NCI-H1417 treated with DMSO at 0.1 percent for 48 hours (cell line): ENCODE data around the gene SLC28A1.
"Not testable (repeated sequence)": the region's sequence is repeated elsewhere in the genome, so short reads cannot be mapped to it uniquely, and the experiment has no call there.

Experiments
- DNase-seq: peaks from one replicate; lab custom pipeline; 2025; lab: John Stamatoyannopoulos, UW

The SLC28A1 gene, protein sequence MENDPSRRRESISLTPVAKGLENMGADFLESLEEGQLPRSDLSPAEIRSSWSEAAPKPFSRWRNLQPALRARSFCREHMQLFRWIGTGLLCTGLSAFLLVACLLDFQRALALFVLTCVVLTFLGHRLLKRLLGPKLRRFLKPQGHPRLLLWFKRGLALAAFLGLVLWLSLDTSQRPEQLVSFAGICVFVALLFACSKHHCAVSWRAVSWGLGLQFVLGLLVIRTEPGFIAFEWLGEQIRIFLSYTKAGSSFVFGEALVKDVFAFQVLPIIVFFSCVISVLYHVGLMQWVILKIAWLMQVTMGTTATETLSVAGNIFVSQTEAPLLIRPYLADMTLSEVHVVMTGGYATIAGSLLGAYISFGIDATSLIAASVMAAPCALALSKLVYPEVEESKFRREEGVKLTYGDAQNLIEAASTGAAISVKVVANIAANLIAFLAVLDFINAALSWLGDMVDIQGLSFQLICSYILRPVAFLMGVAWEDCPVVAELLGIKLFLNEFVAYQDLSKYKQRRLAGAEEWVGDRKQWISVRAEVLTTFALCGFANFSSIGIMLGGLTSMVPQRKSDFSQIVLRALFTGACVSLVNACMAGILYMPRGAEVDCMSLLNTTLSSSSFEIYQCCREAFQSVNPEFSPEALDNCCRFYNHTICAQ

DNA sequence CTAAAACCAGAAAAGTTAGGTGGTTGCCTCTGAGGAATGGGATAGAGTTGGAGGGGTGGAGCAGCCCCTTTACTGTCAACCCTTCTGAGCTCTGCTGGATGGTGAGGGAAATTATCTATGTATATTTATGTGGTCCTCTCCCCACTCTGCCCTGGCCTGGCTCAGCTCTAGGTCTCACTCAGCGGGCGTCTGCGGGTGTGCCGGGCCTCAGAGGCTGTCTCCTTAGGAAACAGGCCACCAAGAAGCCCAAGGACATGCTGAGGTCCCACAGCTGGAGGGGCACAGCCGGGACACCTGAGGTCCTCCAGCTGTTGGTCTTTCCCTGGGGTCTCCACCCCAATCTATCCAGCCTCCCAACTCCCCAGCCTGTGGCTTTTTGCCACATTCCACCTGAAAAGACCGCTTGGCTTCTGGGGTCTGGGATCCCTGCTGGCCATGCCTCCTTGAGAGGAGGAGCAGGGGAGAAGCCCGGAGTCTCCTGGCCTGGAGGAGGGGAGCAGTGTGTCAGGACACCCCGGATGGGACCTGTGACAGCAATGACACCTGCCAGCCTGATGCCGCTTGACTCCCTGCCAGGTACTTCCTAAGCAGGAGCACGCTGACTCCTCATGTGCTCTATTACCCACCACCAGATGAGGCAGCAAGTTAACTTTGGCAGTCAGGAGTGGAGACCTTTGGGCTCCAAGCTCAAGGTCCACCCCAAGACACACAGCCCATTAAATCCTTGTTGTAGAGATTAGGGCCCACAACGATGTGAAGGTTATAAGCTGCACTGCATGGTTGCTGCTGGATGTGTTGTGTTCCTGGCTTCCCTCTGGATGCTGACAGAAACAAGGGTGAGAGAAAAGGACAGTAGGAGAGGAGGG, at the start of gene SLC28A1:
TSS of gene SLC28A1 (plus strand) at position 747 of the 866 bp plus-strand sequence. CDS start 3,099 bp downstream, outside the sequence.
- no peak for DNase-seq

DNA sequence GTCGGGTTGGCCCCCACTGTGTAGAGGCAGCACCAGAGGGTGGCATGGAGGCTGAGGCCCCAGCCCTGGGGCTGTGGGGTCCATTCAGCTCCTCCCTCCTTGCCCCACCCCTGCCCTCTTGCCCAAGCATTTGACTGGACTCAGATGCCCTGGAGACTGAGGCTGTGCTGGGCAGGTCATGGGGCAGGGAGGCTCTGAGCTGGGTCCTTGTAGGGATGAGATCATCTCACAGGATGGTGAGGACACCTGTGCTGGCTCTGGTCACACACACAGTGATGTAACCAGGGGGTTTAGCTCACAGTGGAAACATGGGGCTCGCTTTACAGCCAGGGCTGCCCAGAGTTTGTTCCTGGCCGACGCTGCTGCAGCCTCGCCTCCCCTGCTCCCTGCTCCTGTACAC, 49.5 kb upstream of the SLC28A1 start:
- DNase-seq: no peak

DNA sequence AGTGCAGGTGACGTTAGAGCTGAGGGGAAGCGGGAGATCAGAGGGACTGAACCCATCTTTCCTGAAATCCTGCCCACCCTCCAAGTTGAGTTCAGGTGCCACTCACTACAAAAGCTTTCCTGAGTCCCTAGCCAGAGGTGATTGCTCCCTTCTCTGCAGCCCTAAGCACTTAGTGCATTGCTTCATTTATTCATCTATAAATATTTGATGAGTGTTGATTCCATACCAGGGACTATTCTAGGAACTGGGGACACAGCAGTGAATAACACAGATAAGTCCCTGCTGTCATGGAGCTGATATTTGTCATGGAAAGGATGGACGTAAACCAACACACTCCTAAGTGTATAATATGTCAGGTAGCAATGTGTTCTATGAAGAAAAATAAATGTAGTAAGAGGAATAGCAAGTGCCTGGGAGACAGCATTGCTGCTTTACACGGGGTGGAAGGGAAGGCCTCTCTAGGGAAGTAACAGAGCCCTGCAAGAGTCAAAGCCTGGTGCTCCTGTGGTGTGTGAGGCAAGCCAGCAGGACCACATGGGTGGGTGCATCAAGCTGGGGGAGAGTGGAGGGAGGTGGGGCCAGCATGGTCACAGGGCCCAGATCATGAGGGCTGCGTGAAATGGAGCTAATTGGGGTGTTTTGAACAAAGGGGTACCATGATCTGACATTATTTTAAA, 48.7 kb upstream of the SLC28A1 start:
- no peak for DNase-seq

DNA sequence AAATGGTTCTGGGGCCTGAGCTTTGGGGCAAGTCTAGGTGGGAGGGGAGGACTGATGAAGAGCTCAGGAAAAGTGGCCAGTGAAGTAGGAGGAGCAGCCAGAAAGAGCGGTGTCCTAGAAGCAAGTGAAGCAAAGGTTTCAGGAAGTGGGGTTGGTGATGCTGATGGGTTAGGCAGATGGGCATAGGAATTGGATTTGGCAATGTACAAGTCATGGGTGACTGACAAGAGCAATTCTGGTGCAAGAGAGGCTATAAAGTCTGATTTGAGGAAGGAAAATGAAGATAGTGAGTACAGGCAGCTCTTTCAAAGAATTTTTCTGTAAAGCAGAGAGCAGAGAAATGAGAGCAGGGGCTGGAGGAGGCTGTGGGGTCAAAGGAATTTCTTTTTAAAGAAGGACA, 47.6 kb upstream of the SLC28A1 start:
- no peak for DNase-seq

DNA sequence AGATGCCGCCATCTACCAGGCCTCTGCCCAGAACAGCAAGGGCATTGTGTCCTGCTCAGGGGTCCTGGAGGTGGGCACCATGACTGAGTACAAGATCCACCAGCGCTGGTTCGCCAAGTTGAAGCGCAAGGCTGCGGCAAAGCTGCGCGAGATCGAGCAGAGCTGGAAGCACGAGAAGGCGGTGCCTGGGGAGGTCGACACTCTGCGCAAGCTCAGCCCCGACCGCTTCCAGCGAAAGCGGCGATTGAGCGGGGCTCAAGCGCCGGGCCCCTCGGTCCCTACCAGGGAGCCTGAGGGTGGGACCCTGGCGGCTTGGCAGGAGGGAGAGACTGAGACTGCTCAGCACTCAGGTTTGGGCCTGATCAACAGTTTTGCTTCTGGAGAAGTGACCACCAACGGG, 44.7 kb upstream of the SLC28A1 start:
- DNase-seq: no peak

DNA sequence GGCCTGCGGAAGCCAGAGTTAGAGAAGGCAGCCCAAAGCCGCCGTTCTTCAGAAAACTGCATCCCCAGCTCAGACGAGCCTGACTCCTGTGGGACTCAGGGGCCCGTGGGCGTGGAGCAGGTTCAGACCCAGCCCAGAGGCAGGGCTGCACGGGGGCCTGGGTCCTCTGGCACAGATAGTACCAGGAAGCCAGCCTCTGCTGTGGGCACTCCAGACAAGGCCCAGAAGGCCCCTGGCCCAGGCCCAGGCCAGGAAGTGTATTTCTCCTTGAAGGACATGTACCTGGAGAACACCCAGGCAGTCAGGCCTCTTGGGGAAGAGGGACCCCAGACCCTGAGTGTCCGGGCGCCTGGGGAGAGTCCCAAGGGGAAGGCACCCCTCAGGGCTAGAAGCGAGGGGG, 44.2 kb upstream of the SLC28A1 start:
- no peak for DNase-seq

DNA sequence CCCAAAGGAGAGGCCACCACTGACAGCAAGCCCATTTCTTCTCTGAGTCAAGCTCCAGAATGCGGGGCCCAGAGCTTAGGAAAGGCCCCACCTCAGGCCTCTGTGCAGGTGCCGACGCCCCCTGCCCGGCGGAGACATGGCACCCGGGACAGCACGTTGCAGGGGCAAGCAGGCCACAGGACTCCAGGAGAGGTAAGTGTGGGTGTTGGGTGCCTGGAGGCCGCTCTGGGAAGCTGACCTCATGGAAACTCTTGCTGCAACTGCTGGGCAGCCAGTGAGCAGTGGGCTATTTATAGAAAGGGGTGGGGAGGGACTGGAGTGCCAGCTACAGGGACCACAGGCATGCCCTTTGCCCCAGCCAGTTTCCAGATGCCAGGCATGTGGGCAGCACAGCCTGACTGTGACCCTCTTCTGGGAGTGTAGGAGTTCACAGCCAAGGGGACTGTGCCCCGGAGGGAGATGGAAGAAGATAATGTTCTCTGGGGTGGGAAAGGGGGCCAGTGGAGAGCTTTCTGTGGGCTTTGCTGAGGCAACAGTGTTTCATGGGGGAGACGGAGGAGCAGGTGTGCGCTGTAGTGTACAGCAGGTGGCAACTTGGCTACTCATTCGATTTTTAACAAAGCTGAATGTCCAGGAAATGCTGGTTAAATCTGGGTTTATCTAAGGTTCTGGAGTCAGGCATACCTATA, 43.6 kb upstream of the SLC28A1 start:
- no peak for DNase-seq

DNA sequence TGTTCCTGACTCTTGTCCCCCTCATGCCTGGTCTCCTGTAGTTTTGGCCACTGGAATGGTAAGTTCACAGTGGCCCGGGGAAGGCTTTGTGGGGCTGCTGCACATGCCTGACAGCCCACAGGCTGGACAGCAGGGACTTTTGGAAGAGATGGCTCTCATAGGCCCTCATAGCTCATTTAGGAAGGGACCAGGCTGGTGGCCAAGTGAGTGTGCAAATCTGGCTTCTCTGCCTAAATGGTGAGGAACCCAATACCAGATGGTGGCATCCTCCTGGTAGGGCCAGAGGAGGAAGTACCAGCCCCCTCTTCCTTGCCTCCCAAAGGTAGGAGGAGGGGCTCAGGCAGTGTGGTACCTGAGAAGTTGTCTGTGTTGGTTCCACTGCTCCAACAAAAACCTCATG, 41.7 kb upstream of the SLC28A1 start:
- DNase-seq: no peak

DNA sequence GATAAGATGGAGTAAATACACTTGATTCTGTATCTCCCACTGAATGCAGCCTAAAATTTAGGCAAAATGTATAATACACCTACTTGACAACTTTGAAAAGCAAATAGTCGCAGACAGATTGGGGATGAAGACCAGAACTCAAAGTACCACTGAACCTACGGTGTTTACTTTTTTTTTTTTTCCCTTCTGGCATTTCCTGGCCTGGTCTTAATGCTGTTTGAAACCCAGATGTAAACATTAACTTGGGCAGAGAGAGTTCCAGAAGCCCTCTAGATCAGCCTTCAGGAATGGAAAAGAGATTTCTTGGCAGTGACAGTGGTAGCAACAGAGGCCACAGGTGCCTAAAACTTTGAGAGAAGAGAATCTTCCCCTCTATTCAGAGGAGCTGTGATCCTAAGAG, 39.5 kb upstream of the SLC28A1 start:
- no peak for DNase-seq

DNA sequence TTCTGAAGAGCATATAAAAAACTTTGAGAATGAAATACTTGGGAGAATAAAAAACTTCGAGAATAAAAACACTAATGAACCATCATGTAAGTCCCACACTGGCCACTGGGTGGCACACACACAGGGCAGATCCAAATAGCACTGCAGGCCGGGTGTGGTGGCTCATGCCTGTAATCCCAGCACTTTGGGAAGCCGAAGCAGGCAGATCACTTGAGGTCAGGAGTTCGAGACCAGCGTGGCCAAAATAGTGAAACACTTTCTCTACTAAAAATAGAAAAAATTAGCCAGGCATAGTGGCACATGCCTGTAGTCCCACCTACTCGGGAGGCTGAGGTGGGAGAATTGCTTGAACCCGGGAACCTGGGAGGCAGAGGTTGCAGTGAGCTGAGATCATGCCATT, 38.8 kb upstream of the SLC28A1 start:
- DNase-seq: not testable (repeated sequence)

DNA sequence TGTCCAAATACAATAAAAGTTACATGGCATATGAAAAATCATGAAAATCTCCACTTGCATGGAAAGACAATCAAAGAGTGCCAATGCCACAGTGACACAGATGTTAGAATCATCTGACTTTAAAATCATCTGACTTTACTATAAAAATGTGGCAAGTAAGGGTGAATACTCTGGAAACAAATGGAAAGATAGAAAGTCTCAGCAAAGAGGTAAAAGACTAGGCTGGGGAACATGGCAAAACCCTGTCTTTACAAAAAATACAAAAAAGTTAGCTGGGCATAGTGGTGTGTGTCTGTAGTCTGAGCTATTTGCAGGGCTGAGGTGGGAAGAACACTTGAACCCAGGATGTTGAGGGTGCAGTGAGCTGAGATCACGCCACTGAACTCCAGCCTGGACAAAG, 38.2 kb upstream of the SLC28A1 start:
- DNase-seq: no peak

DNA sequence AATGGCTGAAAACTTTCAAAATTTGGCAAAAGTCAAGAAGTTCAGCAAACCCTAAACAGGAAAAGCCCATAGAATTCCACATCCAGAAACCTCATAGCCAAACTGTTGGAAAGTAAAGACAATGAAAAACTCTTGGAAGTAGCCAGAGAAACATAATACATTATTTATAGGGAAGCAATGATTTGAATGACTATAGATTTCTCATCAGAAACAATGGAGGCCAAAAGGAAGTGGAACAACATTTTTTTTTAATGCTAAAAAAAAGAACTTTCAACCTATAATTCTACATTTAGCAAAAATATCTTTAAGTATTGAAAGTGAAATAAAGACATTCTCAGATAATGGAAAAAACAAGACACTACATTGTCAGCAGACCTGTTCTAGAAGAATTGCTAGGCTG, 37.1 kb upstream of the SLC28A1 start:
- DNase-seq: no peak

DNA sequence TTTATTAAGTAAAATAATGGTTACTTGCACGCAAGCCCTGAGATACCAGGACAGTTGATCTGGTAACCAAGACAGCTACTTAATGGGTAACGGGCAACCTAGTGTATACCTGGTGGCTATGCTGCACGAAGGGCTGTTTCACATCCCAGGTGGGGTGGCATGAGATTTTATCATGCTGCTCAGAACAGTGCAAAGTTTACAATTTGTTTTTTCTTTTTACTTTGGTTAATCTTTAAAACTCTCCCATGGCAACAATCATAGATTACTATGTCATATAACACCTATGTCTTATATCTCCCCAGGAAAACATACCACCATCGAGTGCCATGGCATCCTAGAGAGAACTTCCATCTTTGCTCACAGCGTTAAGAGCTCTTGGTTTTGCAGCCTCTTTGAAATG, 32.2 kb upstream of the SLC28A1 start:
- DNase-seq: no peak

DNA sequence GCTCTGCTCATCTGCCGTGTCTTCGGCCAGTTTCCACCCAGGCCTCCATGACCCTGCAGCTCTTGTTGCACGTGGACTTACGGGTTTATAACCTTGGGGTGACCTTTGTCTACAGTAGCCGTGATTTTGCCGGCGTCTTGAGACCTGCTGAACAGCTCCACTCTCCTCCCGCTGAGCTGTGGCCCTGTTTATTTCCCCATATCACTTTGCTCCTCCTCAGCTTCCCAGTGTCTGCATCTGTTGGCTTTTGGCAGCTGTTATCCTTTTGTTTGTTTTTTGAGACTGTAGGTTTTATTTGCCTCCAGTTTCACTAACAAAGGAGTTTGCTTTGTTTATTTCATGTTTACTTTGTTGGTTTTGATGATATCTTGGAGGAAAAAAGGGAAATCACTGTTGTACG, 29.3 kb upstream of the SLC28A1 start:
- DNase-seq: no peak

DNA sequence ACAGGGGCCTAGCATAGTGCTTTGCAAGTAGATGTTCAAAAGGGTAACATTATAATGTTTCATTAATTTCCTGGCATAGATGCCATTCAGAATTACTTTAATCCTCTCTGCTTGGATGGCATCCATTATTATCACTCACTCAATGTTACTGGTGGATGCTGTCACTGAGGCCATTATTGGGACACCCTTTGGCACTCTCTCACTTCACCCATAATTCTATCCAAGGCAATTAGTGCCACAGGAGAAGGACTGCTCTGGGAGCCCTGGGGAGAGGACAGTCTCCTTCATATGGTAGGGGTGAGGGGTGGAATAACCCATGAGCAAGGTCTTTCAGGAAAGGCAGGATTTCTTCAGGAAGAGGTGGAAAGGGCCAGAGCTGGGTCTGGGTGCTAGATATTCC, 28.7 kb upstream of the SLC28A1 start:
- no peak for DNase-seq

DNA sequence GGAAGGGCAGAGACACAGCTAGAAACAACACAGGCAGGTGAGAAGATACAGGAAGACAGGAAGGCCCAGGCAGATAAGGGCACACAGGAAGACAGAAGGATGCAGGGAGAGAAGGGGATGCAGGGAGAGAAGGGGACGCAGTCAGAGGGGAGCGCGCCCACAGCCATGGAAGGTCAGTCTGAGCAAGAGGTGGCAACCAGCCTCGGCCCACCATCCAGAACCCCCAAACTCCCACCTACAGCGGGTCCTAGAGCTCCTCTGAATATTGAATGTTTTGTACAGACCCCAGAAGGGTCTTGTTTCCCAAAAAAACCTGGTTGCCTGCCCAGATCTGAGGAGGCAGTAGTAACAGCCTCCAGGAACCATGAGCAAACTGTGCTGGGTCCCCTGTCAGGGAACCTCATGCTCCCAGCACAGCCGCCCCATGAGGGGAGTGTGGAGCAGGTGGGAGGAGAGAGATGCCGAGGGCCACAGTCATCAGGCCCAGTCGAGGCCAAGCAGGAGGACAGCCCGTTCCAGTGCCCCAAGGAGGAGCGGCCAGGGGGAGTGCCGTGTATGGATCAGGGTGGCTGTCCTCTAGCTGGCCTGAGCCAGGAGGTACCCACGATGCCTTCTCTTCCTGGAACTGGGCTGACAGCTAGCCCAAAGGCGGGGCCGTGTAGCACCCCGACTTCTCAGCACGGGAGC, 27.6 kb upstream of the SLC28A1 start:
- DNase-seq: no peak

DNA sequence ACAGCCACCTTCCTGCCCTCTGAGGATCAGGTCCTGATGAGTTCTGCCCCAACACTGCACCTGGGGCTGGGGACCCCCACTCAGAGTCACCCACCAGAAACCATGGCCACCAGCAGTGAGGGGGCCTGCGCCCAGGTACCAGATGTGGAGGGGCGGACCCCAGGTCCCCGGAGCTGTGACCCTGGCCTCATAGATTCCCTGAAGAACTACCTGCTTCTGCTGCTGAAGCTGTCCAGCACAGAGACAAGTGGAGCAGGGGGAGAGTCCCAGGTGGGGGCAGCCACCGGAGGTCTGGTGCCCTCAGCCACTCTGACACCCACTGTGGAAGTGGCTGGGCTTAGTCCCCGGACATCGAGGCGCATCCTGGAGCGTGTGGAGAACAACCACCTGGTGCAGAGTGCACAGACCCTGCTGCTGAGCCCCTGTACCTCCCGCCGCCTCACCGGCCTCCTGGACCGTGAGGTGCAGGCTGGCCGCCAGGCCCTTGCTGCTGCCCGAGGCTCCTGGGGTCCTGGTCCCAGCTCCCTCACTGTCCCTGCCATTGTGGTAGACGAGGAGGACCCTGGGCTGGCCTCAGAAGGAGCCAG, 27.0 kb upstream of the SLC28A1 start:
- no peak for DNase-seq

DNA sequence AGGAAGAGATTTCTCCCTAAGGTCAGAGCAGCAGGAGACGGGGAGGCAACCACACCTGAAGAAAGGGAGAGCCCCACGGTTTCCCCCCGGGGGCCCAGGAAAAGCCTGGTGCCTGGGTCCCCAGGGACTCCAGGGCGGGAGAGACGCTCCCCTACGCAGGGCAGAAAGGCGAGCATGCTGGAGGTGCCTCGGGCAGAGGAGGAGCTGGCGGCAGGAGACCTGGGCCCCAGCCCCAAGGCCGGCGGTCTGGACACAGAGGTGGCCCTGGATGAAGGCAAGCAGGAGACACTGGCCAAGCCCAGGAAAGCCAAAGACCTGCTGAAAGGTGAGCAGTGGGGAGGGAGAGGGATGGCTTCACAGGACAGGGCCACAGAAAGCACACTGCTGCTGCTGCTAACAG, 26.2 kb upstream of the SLC28A1 start:
- DNase-seq: no peak

DNA sequence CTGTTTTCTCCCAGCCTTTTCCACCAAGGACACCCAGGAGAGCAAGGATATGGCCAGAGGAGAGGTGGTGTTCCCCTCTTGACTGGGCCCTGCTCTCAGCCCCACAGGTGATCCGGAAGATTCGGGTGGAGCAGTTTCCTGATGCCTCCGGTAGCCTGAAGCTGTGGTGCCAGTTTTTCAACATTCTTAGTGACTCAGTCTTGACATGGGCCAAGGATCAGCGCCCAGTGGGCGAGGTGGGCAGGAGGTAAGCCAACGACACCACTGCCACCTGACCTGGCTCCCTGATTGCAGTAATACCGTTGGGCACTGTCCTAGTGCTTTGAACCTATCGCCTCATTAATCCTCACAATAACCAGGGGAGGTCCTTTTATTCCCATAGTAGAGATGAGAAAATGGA, 25.3 kb upstream of the SLC28A1 start:
- no peak for DNase-seq

DNA sequence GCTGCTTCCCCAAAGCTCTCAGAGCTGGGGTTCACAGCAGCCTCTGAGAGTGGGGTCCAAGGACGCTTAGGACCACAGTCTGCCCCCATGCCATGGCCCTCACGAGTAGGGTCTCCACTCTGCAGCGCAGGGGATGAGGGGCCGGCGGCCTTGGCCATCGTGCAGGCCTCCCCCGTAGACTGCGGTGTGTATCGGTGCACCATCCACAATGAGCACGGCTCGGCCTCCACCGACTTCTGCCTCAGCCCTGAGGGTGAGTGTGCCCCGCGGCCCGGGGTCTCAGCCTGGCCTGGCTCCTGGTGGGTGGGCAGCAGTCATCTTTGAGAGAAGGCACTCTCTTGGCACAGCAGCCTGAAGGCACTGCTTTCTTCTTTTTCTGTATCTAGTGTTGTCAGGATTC, 24.8 kb upstream of the SLC28A1 start:
- no peak for DNase-seq

DNA sequence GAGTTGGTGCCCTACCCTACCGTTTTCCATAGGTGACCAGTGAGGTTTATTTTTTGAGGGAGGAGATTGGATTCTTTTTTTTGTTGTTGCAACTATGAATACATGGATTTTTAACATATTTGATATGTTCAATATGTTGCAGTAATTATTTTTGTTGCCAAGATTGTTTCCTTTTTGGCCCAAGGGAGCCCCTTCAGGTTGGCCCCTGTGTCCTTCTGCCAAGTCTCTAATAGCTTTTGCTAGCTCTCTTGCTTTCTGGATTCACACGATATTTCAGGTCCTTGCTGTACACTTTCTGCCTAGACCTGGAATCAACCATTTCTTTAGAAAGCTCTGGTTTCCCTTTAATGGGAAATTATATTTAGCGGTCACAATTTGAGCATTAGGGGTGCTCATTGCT, 22.7 kb upstream of the SLC28A1 start:
- no peak for DNase-seq
